ENCODE measurements around the gene ITIH4.

ITIH4 gene

DNA sequence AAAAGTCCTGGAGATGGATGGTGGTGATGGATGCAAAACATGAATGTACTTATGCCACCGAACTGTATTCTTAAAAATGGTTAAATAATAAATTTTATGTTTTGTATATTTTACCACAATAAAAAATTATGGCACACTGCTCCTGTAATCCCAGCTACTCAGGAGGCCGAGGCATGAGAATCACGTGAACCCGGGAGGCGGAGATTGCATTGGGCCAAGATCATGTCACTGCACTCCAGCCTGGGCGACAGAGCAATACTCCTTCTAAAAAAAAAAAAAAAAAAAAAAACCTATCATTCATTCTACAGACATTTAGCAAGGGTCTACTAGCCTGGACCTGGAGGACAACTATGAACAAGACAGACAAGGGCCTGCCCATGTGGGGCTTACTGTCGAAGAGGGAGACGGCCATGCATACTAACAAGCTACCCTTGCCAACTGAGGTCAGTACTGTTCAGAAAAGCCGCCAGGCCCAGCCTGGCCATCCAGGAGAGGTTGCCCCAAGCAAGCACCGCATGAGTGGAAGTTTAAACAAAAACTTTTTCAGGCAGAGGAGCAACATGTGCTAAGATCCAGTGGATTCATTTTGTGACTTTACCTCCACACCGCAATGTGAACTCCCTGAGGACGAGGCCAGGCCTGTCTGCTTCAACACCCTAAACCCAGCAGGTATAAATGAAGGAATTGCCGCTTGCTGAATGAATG lies 57.0 kb downstream of the ITIH4 start:
- TF ChIP-seq, protein P1, sequence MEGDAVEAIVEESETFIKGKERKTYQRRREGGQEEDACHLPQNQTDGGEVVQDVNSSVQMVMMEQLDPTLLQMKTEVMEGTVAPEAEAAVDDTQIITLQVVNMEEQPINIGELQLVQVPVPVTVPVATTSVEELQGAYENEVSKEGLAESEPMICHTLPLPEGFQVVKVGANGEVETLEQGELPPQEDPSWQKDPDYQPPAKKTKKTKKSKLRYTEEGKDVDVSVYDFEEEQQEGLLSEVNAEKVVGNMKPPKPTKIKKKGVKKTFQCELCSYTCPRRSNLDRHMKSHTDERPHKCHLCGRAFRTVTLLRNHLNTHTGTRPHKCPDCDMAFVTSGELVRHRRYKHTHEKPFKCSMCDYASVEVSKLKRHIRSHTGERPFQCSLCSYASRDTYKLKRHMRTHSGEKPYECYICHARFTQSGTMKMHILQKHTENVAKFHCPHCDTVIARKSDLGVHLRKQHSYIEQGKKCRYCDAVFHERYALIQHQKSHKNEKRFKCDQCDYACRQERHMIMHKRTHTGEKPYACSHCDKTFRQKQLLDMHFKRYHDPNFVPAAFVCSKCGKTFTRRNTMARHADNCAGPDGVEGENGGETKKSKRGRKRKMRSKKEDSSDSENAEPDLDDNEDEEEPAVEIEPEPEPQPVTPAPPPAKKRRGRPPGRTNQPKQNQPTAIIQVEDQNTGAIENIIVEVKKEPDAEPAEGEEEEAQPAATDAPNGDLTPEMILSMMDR (IDR thresholded peaks at IDR 0.05; ENCODE audit: low read depth, low read length) = no peak

DNA sequence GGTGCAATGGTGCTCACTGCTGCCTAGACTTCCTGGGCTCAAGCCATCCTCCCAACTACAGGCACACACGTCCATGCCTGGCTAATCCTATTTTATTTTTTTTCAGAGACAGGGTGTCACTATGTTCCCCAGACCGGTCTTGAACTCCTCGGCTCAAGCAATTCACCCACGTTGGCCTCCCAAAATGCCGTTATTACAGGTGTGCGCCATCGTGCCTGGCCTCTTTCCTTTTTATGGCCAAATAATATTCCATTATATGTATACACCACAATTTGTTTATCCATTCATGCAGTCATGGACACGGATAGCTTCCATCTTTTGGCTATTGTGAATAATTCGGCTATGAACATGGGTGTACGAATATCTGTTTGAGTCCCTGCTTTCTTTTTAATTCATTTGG lies 58.8 kb downstream of the ITIH4 start:
- TF ChIP-seq, protein P1 (IDR thresholded peaks at IDR 0.05; ENCODE audit: low read depth, low read length) = no peak
- no peak overlapping the region for H3K4me3 ChIP-seq (ENCODE audit: low read depth, low read length)

More for the DNA sequence above, 57.0 kb downstream of the ITIH4 start:
- H3K4me3 ChIP-seq (ENCODE audit: low read depth, low read length) = no peak overlapping the region

DNA sequence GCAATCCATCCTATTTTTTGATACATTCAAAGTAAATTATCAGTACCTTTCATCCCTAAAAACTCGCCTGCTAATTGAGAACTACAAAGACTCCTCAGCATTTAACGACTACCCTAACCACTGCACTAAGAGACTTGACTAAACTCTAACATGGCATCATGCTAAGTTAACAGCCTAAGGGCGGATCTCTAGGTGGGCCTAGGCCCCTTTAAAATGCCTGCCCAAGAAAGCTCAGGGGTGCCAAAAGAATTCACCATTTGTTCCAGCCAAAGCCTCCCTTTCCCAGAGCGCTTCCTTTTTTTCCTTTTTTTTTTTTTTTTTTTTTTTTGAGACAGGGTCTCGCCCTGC lies 59.2 kb downstream of the ITIH4 start:
- TF ChIP-seq, protein P1 (IDR thresholded peaks at IDR 0.05; ENCODE audit: low read depth, low read length) = no peak
- peak overlapping the region; percentile 80 for H3K4me3 ChIP-seq (ENCODE audit: low read depth, low read length)

DNA sequence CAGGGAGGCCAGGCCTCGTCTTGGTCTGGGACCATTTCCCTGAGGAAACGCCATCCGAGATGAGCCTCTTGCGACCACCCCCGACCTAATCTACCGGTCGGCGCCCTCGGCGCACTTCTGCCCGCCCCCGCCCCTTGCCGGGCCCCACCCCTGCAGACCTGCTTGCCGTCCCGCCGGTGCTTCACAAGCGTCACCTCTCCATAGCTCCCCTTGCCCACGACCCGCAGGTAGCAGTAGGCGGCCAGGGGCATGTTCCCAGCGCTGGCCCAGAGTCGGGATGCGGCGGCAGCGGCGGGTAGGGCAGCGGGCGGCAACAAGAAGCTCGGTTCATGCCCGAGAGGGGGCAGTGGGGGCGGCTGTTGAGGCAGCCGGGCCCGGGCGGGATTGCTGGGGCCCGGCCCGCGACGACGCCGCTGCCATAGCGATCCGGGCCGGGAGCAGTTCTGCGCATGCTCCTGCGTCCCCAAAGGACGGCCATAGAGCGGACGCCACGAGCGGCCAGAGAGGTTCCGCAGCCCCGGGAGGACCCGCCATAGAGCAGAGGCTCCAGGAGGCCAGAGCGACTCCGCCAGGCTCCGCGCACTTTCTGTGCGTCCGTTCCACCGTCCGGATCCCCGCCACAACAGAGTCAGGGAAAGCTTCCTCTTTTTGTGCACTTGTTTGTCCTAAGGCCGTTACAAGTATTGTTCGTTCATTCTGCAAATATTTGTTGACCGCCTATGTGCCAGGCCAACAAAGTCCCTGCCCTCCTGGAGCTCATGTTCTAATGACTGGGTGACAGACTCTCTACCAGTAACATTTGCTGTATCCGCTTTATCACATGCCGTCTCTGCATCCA lies 59.8 kb downstream of the ITIH4 start, which contains the start of gene NEK4:
Gene NEK4, minus strand, starts transcription at position 445 of the 838 bp plus-strand sequence. Its CDS starts 194 bp downstream, at position 251.
- TF ChIP-seq, protein P1 (IDR thresholded peaks at IDR 0.05; ENCODE audit: low read depth, low read length) = no peak
- peak within 1 kb of the TSS; percentile 80 for H3K4me3 ChIP-seq (ENCODE audit: low read depth, low read length)

DNA sequence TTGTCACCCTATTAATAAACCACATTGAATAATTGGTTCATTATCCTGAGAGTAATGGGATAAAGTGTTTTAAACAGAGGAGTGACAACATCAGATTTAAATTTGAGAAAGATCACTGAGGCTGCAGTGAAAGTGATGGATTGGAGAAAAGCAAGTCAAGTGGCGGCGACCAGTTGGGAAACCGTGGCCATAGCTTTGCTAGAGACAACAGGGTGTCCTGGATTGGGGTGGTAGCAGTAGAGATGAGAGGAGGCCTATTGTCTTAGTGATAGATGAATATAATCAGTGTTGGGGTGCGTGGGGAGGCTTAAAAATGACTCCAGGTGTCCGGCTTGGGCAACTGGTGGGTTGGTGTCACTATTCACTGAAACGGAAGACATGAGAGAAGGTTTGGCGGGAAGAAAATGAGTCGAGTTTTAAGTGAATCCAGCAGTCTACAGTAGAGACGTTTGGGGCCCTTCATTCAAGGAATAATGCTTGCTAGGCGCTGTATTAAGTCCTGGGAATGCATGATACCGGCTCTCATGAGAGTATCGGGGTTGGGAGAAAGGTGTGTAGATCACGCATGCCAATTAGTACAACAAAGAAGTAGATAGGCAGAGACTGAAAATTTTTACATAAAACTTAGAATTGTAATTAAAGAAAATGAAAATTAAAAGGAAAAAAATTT lies 60.6 kb downstream of the ITIH4 start:
- peak overlapping the region; percentile 80 for H3K4me3 ChIP-seq (ENCODE audit: low read depth, low read length)
- TF ChIP-seq, protein P1 (IDR thresholded peaks at IDR 0.05; ENCODE audit: low read depth, low read length) = no peak

DNA sequence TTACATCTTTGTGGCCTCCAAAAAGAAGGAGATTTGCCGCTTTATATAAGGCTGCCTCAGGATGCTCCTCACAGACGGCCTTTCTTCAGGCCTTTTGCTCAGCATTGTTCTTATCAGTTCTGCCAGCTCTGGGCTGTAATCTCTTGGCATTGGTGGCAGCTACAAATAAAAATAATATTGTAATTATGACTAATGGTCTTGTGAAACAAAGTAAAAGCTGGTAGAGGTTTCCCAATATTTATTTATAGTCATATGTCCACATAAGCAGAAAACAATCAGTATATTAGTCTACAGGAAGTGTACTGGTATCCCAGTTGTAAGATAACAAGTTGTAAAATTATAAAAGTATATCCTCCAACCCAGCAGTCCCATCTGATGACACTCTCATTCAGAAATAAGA lies 67.0 kb downstream of the ITIH4 start:
- TF ChIP-seq, protein P1 (IDR thresholded peaks at IDR 0.05; ENCODE audit: low read depth, low read length) = no peak
- H3K4me3 ChIP-seq (ENCODE audit: low read depth, low read length) = no peak overlapping the region
